NCI-H1092 (cell line): ENCODE measurements around the gene CRPPA.
"Not testable (repeated sequence)": the region's sequence is repeated elsewhere in the genome, so short reads cannot be mapped to it uniquely, and the experiment has no call there.

Source experiments
- DNase-seq: peaks from one replicate; lab custom pipeline; 2025; lab: John Stamatoyannopoulos, UW

Gene CRPPA

GRCh38 chr7:16397501-16398145 lies 23.7 kb downstream of the CRPPA start:
- no peak for DNase-seq

DNA sequence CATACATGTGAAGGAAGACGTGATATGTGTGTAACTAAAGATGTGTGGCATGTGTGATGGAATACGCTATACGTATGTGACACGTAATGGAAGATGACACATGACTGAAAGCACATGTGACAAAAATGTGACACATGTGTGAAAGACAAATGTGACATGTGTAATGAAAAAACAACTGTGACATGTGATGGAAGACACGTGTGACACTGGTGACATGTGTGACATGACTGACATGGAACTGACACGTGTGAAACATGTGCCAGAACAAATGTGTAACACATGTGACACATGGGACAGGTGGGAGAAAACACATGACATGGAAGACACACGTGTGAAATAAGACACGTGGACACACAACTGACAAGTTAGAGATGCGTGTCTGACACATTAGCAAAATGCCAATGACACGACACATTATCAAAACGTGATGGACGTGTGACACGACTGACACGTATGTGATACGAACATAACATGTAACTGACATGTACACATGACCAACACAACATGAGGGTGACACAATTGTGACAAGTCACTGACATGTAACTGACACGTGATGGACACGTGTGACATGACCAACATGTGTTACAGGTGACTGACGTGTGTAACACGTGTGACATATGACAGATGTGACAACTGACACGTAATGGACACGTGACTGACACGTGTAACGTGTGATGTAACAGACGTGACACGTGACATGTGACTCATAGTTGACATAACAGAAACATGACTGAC lies 24.4 kb downstream of the CRPPA start:
- no peak for DNase-seq

DNA sequence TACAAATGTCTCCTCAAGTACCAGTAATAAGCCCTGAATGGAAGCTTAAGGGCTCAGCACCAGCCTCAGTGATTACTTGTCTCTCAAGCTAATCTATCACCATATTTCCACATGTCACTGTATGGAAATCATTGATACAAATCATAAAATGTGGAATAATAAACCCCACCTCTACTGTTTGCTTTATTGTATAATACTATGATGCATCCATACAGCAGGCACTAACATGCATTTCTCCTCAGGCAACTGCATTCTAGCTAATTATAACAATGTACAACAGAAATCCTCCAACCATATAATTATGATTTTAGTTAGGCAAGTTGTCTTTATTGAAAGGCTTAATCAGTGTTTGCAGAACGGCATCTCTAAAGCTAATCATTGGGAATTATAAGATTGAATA lies 26.2 kb downstream of the CRPPA start:
- no peak for DNase-seq

DNA sequence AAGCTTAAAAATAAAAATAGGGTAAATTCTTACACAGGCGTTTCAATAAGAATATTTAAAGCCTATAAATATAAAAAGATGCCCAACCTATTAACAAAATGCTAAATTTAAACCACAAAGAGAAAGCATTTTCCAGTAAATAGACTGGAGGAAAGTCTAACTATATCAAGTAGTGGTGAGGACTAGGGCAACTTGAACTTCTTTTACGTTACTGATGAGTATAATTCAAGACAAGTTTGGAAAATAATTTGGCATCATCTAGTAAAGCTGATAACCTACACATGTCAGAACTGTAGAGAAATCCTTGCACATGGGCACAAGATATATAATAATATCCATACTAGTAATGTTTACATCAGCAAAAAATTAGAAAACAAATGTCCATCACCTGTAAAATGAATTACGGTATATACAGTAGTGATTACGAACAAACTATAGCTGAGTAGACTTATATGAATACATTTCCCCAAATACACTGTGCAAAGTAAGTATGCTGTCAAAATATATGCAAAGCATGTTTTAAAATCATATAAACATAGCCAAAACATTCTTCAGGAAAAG lies 27.4 kb downstream of the CRPPA start:
- no peak for DNase-seq

GRCh38 chr7:16392990-16393523 lies 28.3 kb downstream of the CRPPA start:
- no peak for DNase-seq

DNA sequence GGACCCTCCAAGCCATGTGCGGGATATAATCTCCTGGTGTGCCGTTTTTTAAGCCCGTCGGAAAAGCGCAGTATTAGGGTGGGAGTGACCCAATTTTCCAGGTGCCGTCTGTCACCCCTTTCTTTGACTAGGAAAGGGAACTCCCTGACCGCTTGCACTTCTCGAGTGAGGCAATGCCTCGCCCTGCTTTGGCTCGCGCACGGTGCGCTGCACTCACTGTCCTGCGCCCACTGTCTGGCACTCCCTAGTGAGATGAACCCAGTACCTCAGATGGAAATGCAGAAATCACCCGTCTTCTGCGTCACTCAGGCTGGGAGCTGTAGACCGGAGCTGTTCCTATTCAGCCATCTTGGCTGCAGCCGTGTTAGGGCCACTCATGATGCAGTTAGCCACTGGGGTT lies 37.6 kb downstream of the CRPPA start:
- DNase-seq, result not testable (repeated sequence)

- DNase-seq, result not testable (repeated sequence)
Measured at GRCh38 chr7:16383103-16383502, 38.2 kb downstream of the CRPPA start.
